Esophagus squamous epithelium (tissue), 4 donors: Measurements from ENCODE around the gene CARMIL1.

Source experiments
- CTCF ChIP-seq, 6 experiments: fragments of 450-650 bp in 4 of 6; fragments of 200-600 bp in 2 of 6; sonication (generic) in 2 of 6; IDR thresholded peaks; one replicate each; pipeline ENCODE4 v1.5.1; 2016 to 2019; ENCODE audit warnings: antibody characterized with exemption in 6 of 6, mild to moderate bottlenecking in 4 of 6, moderate library complexity in 4 of 6
- POLR2A ChIP-seq, 4 donors: fragments of 450-650 bp; IDR thresholded peaks; one replicate each; pipeline ENCODE4 v1.6.1; 2017; ENCODE audit warnings: antibody characterized with exemption in 4 of 4, mild to moderate bottlenecking in 4 of 4, moderate library complexity in 3 of 4

GRCh38 chr6:25417046-25417605 is 138.0 kb downstream of the CARMIL1 start:
- no peak for TF ChIP-seq CTCF (IDR thresholded peaks at IDR 0.05)
- no peak for TF ChIP-seq POLR2A (IDR thresholded peaks at IDR 0.05)
